SHP77 treated with DMSO at 0.1 percent for 48 hours (cell line): ENCODE measurements around the gene COL5A3.
"Not testable (repeated sequence)": the region's sequence is repeated elsewhere in the genome, so short reads cannot be mapped to it uniquely, and the experiment has no call there.

Experiments used
- DNase-seq: peaks from one replicate; lab custom pipeline; 2025; lab: John Stamatoyannopoulos, UW

COL5A3 gene

DNA sequence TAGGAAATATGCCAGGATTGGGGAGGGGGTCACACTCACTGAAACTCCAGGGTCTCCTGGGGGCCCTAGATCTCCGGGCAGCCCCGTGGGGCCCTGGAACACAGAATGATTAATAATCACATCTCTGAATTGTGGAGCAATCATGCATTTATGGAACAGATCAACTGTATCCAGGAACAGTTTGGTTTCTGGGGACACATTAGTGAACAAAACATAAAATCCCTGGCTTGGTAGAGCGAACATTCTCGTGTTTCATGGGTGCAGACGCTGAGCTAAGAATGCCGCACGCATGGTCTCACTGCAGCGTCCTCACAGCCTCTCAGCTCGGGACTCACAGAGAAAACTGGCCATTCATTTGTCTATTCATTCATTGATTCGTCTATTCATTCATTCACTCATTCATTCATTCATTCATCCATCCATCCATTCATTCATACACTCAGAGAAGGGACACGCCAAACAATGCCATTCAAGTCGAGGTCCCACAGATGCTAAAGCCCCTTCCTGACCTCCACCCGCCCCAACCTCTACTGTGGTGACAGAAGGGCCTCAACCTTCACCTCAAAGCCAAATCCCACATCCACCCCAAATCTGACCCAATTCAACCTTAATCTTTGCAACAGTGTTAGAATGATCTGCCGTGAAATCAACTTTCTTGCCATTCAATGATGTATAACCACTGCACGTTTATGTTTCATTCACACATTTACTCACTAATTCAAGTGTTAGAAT lies 39.0 kb downstream of the COL5A3 start:
- no peak for DNase-seq

DNA sequence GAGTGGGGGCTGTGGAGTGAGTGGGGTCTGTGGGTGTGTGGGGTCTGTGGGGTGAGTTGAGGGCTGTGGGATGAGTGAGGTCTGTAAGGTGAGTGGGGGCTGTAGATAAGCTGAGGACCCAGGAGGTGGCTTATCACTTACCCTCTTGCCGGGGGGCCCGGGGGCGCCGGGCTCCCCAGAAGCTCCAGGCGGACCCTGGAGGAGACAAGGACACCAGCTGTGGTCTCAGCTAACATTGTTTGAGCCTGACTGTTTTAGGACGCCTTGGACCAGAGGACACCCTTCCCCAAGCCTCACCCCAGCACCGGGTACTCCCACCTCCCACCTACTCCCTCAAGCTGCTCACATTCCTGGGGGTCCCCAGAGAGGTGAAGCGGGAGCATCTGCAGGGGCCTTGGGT lies 39.8 kb downstream of the COL5A3 start:
- DNase-seq, result no peak

DNA sequence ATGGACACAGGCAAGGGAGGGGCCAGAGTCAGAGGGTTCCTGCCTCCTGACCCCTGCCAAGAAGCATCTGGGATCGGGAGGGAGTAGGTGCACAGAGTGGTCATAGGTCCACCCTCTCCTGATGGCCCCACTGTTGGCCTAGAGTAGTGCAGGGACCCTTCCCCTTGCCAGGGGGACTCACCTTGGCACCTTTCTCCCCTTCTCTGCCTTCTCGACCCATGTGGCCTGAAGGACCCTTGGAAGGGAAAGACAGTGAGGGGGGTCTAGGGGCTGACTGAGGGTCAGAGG lies 40.7 kb downstream of the COL5A3 start:
- no peak for DNase-seq

- no peak for DNase-seq
Observed at GRCh38 chr19:9968820-9969687, 41.2 kb downstream of the COL5A3 start.

DNA sequence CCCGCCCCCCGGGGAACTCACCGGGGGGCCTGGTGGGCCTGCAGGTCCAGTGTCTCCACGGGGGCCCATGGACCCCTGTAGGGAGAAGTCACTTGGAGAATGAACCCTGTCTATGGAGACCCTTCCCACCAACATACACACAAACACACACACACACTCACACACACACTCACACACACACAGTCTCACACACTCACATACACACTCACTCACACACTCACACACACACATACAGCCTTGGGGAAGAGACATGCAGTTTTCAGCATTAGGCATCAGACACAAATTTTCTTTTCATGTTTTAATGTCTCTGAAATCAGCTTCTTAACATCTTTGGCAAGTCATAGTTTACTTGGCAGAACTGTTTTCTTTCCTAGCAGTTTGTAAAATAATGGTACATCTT lies 43.0 kb downstream of the COL5A3 start:
- no peak for DNase-seq

DNA sequence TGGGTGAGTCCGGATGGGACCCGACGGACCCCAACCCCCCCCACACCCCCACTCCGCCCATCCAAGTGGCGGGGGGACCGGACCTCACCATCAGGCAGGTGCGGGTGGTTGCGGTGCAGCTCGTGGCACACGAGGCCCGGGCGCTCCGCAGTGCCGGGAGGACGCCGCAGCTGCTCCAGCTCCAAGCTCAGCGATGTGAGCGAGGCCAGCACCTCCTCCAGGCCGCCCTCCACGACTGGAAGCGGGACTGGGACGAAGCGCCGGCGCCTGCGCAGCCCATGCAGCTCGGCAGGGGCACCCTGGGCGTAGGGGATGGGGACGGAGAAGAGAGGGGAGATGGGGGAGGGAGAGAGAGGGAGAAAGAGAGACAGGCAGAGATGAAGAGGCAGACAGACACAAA lies 43.9 kb downstream of the COL5A3 start:
- no peak for DNase-seq

- no peak for DNase-seq
Observed at GRCh38 chr19:9966024-9966423, 44.3 kb downstream of the COL5A3 start.

DNA sequence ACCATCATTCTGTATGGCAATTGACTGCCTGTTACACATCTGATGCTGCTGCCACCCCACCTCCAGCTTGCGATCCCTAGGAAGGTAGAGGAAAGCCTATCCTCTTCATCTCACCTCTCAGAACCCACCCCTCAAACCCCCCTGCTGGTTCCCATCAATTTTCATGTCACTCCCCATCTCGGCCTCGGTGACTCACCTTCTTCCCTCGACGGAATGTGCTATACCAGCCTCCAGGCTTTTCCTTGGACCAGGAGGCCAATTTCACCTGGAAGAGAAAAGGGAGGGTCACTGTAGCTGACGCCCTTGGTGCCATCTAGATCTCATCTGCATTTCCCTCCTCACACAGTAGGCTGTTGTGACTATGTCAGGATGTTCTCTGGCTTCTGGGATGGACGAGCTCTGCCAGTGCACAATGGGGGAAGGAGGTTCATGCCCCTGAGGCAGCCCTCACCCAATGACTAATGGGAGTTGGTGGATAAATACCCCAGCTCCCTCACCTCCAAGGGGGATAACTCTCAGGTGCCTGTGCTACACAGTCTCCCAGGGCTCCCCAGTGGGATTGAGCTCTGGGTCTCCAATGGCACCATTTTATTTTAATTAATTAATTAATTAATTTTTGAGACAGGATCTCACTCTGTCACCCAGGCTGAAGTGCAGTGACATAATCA lies 47.5 kb downstream of the COL5A3 start:
- no peak for DNase-seq

DNA sequence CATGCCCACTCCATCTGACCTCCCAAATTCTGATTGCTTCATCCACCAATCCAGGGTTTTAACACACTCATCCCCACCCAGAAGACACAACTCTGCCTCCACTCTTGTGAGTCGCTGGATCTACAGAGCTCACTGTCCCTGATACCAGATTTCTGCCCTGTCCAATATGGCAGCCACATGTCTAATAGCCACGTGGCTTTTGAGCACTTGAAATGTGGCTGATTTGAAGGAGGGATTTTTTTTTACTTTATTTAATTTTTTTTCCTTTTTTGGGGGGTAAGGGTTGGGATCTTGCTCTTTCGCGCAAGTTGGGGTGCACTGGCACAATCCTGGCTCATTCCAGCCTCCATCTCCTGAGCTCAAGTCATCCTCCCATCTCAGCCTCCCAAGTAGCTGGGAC lies 49.2 kb downstream of the COL5A3 start:
- no peak for DNase-seq

- no peak for DNase-seq
Observed at GRCh38 chr19:9958379-9958821, 51.9 kb downstream of the COL5A3 start.

- no peak for DNase-seq
Observed at GRCh38 chr19:9956956-9957355, 53.3 kb downstream of the COL5A3 start.

- DNase-seq, result no peak
Observed at GRCh38 chr19:9953802-9954542, 56.3 kb downstream of the COL5A3 start.

DNA sequence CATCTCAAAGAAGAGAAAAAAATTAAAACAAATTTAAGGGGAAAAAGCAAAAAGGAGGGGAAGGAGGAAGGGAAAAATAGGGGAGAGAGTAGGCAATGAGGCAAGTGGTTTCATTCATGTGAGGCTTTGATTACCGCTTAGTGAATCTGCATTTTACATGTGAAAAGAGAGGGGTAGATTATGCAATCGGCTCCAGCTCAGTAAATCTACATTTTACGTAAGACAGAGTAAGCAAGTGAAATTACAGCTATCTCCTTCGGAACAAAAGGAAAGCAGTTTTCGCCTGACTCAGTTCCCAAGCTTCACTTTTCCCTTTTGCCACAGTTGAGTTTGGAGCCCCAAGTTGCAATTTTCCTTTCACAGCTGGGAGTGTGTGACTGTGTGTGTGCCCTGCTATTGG lies 58.0 kb downstream of the COL5A3 start:
- DNase-seq, result no peak

DNA sequence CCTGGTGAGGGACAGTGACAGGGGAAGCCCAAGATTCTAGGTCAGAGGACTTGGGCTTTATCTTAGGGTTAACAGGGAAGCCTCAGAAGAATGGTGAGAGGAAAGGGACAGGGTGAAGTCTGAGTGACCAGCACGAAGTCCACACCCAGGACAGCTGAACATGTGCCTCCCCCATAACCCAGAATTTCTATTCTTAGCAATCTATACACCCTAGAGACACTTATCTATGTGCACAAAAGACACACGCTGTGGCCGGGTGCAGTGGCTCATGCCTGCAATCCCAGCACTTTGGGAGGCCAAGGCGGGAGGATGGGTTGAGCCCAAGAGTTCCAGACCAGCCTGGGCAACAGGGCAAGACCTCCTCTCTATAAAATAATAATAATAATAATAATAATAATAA lies 62.9 kb downstream of the COL5A3 start:
- DNase-seq, result no peak

DNA sequence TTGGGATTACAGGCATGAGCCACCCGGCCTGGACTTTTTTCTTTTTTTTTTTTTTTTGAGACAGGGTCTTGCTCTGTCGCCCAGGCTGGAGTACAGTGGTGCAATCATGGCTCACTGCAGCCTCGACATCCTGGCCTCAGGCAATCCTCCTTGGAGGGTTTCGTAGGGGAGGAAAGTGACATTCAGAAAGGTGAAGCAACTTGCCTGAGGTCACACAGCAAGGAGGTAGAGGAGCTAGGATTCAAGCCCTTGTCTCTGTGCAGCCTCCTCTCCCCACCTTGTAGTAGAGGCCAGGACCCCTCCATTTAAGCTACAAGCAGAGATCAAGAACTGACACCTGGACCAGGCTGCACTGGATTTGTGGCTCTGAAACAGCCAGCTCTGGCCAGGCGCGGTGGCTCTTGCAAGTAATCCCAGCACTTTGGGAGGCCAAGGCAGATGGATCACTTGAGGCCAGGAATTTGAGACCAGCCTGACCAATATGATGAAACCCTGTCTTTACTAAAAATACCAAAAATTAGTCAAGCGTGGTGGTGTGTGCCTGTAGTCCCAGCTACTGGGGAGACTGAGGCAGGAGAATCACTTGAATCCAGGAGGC lies 63.7 kb downstream of the COL5A3 start:
- not testable (repeated sequence) for DNase-seq

DNA sequence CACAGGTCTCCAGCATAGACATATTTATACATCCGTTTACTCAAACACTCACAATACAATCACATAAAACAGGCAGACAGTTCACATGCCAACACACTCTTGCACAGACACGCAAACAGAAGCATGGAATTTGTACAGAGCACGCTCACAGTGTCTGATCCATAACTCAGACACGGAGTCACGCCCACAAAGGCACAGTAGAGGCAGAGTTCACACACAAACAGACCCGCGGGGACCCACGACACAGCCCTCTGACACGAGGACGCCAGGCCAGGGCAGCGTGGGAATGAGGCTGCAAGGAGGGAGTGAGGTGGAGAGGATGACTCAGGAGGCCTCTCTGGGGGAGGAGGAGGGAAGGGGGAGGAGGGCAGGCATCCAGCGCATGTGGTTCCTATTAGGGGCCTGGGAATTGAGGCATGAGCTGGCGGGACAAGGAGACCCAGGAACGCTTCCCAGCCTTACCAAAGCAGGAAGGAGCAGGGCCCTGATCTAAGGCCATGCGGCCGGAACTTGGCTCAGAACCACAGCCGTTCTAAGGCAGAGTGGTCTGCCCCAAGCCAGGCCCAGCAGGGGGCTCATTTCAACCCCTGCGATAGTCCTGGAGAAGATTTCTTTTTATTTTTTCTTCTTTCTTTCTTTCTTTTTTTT lies 64.9 kb downstream of the COL5A3 start:
- DNase-seq, result no peak

DNA sequence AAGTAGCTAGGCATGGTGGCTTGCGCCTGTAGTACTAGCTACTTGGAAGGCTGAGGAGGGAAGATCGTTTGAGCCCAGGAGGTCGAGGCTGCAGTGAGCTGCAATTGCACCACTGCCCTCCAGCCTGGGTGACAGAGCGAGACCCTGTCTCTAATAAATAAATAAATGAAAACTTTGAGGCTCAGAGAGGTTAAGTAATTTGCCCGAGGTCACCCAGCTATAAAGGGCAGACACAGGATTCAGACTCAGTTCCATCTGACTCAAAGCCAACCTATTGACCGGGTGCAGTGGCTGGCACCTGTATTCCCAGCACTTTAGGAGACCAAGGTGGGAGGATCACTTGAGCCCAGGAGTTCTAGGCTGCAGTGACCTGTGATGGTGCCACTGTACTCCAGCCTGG lies 66.6 kb downstream of the COL5A3 start:
- no peak for DNase-seq

DNA sequence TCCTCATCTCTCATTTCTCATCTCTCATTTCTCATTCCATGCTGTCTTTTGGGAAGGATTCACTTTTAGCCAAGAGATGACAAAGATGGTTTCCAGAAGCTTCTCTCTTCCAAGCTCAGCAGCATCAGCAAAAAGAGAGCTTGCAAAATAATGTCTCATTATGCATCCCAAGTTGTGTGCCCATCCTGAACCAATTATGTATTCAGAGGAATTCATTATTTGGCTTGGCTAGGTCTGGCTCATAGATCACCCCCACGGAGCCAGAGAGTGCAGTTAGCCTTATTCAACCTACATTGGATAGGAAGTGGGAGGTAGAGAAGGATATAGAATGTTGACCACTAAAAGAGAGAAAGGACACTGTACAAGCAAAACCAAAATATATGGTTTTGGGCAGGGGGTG lies 68.6 kb downstream of the COL5A3 start:
- DNase-seq, result no peak

DNA sequence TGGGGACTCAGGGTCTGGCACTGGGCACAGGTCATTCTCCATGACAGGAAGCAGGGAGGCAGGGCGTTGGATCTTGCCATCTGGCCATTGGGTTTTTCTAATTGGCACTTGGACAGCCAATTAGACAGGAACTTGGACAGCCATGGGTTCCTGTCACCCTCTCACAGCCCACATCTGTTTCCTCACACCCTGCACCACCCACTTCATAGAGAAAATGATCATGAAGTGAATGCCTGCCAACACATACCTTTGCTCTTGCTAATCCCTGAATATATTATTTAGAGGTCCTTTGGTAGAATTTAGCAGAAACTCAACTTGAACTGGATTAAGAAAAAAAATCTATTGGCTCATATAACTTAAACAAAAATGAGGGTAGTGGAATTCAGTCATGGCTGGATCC lies 69.1 kb downstream of the COL5A3 start:
- DNase-seq, result no peak

DNA sequence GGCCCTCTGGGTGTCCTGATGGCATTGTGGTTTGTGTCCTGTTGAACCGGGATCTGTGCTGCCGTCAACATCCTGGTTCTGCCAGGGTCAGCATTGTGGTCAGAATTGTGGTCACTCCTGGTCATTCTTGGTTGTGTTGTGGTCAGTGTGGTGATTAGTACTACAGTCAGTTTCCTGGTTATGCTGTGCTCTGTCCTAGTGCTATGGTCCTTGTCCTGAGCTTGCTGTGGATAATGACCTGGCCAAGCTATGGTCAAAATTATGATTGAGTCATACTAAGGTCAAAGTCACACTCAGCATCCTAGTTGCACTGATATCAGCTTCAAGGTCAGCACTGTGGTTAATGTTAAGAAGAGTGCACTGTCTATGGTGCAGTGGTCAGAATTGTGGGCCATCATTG lies 69.5 kb downstream of the COL5A3 start:
- no peak for DNase-seq

GRCh38 chr19:9939301-9939913 lies 70.9 kb downstream of the COL5A3 start:
- DNase-seq, result no peak
